ENCODE data around the gene OVCA2.

The OVCA2 gene

DNA sequence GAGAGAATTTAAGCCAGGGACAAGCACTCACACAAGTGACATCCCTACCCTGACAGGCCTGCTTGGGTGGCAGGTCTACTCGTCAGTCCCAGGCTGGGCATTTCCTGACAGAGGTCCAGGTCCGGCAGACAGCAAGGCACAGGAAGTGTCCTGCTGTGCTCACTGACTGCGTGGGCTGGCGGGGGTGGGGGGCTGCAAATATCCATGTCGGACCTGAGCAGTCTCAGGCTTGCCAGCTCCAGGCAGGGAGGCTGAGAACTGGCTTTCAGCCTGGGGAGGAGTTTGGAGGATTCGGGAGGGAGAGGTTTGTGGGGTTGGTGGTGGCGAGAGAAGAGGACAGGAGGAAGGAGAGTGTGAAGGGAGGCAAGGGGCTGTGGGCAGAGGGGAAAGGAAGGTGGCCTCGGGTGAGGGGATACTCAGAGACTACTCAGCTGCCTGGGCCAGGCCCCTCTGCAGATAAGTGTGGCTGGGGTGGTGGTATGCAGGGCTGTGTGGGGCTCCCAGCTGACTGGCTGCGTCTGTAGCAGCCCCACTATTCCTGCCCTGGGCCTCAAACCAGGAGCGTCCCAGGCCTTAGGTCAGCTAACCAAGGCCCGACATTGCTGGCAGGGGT, 20.9 kb downstream of the OVCA2 start:
- H3K79me2 ChIP-seq (ENCODE audit: insufficient read depth, low read length), result no peaks in the 10 kb centered on the region
- no peaks in the 10 kb centered on the region for H3K27me3 ChIP-seq (ENCODE audit: insufficient read depth, low read length)
- no peak overlapping the region for H2AFZ ChIP-seq (ENCODE audit: low read length)
- no peak overlapping the region for H3K27ac ChIP-seq (ENCODE audit: low read depth, low read length, poor library complexity, severe bottlenecking)
- H3F3A ChIP-seq (ENCODE audit: insufficient read depth, low read length), result no peaks in the 10 kb centered on the region
- no peaks in the 10 kb centered on the region for H3K9me3 ChIP-seq (ENCODE audit: low read length)
- peaks cover 32% of the 10 kb centered on the region for H3K4me1 ChIP-seq (ENCODE audit: insufficient read depth, low read length, severe bottlenecking)
- no peaks in the 10 kb centered on the region for H3K9me2 ChIP-seq (ENCODE audit: low read depth, low read length)
- H3K4me3 ChIP-seq (ENCODE audit: low read depth, low read length, poor library complexity, severe bottlenecking), result no peak overlapping the region
- TF ChIP-seq, protein P1, sequence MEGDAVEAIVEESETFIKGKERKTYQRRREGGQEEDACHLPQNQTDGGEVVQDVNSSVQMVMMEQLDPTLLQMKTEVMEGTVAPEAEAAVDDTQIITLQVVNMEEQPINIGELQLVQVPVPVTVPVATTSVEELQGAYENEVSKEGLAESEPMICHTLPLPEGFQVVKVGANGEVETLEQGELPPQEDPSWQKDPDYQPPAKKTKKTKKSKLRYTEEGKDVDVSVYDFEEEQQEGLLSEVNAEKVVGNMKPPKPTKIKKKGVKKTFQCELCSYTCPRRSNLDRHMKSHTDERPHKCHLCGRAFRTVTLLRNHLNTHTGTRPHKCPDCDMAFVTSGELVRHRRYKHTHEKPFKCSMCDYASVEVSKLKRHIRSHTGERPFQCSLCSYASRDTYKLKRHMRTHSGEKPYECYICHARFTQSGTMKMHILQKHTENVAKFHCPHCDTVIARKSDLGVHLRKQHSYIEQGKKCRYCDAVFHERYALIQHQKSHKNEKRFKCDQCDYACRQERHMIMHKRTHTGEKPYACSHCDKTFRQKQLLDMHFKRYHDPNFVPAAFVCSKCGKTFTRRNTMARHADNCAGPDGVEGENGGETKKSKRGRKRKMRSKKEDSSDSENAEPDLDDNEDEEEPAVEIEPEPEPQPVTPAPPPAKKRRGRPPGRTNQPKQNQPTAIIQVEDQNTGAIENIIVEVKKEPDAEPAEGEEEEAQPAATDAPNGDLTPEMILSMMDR (IDR thresholded peaks at IDR 0.05; ENCODE audit: low read length), result no peak
- no peak for TF ChIP-seq EZH2 (IDR thresholded peaks at IDR 0.05; ENCODE audit: borderline replicate concordance, low read length)
- H3K36me3 ChIP-seq (ENCODE audit: insufficient read depth, low read length), result peaks cover 21% of the 10 kb centered on the region; the same call in 1 of the 2 replicates
- no peaks in the 10 kb centered on the region for H4K20me1 ChIP-seq (ENCODE audit: insufficient read depth, low read length)
- H3K4me2 ChIP-seq (ENCODE audit: low read length), result no peak overlapping the region
- H3K9ac ChIP-seq (ENCODE audit: low read length), result no peak overlapping the region

- Histone ChIP-seq H3K27ac (ENCODE audit: low read depth, low read length, poor library complexity, severe bottlenecking) (peak overlapping the region; percentile 72), H3K27me3 (ENCODE audit: insufficient read depth, low read length) (no peaks in the 10 kb centered on the region), H2AFZ (ENCODE audit: low read length) (no peak overlapping the region), H3K9me3 (ENCODE audit: low read length) (no peaks in the 10 kb centered on the region), H3K36me3 (ENCODE audit: insufficient read depth, low read length) (peaks cover 21% of the 10 kb centered on the region; the same call in 1 of the 2 replicates), H3K79me2 (ENCODE audit: insufficient read depth, low read length) (no peaks in the 10 kb centered on the region), H3K9ac (ENCODE audit: low read length) (no peak overlapping the region; the same call in 1 of the 2 replicates), H3K4me2 (ENCODE audit: low read length) (peak overlapping the region; percentile 21; the same call in 1 of the 2 replicates), H3K4me1 (ENCODE audit: insufficient read depth, low read length, severe bottlenecking) (peaks cover 35% of the 10 kb centered on the region), H4K20me1 (ENCODE audit: insufficient read depth, low read length) (no peaks in the 10 kb centered on the region), H3K9me2 (ENCODE audit: low read depth, low read length) (no peaks in the 10 kb centered on the region), H3K4me3 (ENCODE audit: low read depth, low read length, poor library complexity, severe bottlenecking) (no peak overlapping the region), H3F3A (ENCODE audit: insufficient read depth, low read length) (no peaks in the 10 kb centered on the region)
- TF ChIP-seq, protein P1 (IDR thresholded peaks at IDR 0.05; ENCODE audit: low read length), result no peak
- TF ChIP-seq EZH2 (IDR thresholded peaks at IDR 0.05; ENCODE audit: borderline replicate concordance, low read length), result no peak
Observed at GRCh38 chr17:2063261-2064146, 21.7 kb downstream of the OVCA2 start.

DNA sequence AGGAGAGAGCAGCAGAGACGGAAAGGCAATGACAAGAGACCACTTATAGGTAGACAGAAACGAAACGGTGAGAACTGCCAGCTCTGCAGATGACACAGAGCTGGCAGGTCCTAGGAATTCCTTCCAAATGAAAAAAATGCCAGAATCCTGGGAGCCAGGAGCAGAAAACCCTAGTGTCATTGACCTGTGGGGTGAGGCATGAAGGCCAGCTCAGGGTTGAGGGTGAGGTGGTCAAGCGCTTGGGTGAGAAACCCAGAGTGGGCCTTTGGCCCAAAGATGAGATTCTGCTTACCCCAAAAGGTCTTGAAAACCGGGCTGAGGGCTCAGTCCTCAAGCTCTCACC, 22.3 kb downstream of the OVCA2 start:
- Histone ChIP-seq H3K27me3 (ENCODE audit: insufficient read depth, low read length) (no peaks in the 10 kb centered on the region), H3K36me3 (ENCODE audit: insufficient read depth, low read length) (peaks cover 21% of the 10 kb centered on the region; the same call in 1 of the 2 replicates), H2AFZ (ENCODE audit: low read length) (no peak overlapping the region), H3K4me3 (ENCODE audit: low read depth, low read length, poor library complexity, severe bottlenecking) (no peak overlapping the region), H3K9ac (ENCODE audit: low read length) (no peak overlapping the region; the same call in 1 of the 2 replicates), H3K9me2 (ENCODE audit: low read depth, low read length) (no peaks in the 10 kb centered on the region), H3K4me1 (ENCODE audit: insufficient read depth, low read length, severe bottlenecking) (peaks cover 34% of the 10 kb centered on the region), H3F3A (ENCODE audit: insufficient read depth, low read length) (no peaks in the 10 kb centered on the region), H3K4me2 (ENCODE audit: low read length) (peak overlapping the region; percentile 21; the same call in 1 of the 2 replicates), H3K9me3 (ENCODE audit: low read length) (no peaks in the 10 kb centered on the region), H3K27ac (ENCODE audit: low read depth, low read length, poor library complexity, severe bottlenecking) (peak overlapping the region; percentile 72), H3K79me2 (ENCODE audit: insufficient read depth, low read length) (no peaks in the 10 kb centered on the region), H4K20me1 (ENCODE audit: insufficient read depth, low read length) (no peaks in the 10 kb centered on the region)
- no peak for TF ChIP-seq EZH2 (IDR thresholded peaks at IDR 0.05; ENCODE audit: borderline replicate concordance, low read length)
- TF ChIP-seq, protein P1 (IDR thresholded peaks at IDR 0.05; ENCODE audit: low read length), result no peak

All from OCI-LY1 (cell line).